Large intestine (tissue), 3 donors: Measurements from ENCODE around the gene GOLGA7B. TPM values are rescaled to one million over a fixed set of nuclear protein-coding genes. Genes with fewer than 3 reads are reported as not detected.

Experiments used
- DNase-seq, 2 donors: peaks; one replicate each; pipeline versions ENCODE4 v3.0.0 to v3.0.0-alpha.2; 2013
- H3K27ac ChIP-seq: one replicate; pipeline ENCODE4 v1.5.1; 2013; ENCODE audit warnings: low read length
- H3K27me3 ChIP-seq: 2 replicates; pipeline ENCODE4 v1.6.1; 2013; ENCODE audit warnings: low read length; ENCODE audit not compliant: control insufficient read depth, insufficient read depth
- H3K36me3 ChIP-seq: 2 replicates; pipeline ENCODE4 v1.6.1; 2013; ENCODE audit warnings: low read length; ENCODE audit not compliant: control insufficient read depth, insufficient read depth
- H3K4me1 ChIP-seq: one replicate; pipeline ENCODE4 v1.6.1; 2013; ENCODE audit warnings: low read length; ENCODE audit not compliant: control insufficient read depth, insufficient read depth
- H3K4me3 ChIP-seq: one replicate; pipeline ENCODE4 v1.5.1; 2013; ENCODE audit warnings: low read length
- H3K9me3 ChIP-seq: one replicate; pipeline ENCODE4 v1.6.1; 2013; ENCODE audit warnings: mild to moderate bottlenecking, low read depth, low read length, moderate library complexity; ENCODE audit not compliant: control insufficient read depth
- whole genome bisulfite sequencing: methylation state at CpG from one replicate; pipeline ENCODE4 v1.1.5; 2013; ENCODE audit warnings: low lambda C conversion rate; ENCODE audit not compliant: insufficient coverage; 5-methylcytosine and 5-hydroxymethylcytosine counted together
- polyA plus RNA-seq: library from polyadenylated mRNA; unstranded; fragments of 120-200 nt; gene quantifications from one replicate; pipeline ENCODE4 v1.2.1, GENCODE V29; 2013

Gene GOLGA7B
- polyA plus RNA-seq, 1 donor, result 3.9 TPM

GRCh38 chr10:97916586-97916985 lies 66.9 kb downstream of the GOLGA7B start:
- WGBS, result no CpG with 5 or more reads among the region's 4 CpGs

GRCh38 chr10:97919012-97919411 lies 69.4 kb downstream of the GOLGA7B start:
- H3K4me1 ChIP-seq, result no peaks in the 10 kb centered on the region
- no peak overlapping the region for H3K4me3 ChIP-seq
- DNase-seq, result no peak
- H3K9me3 ChIP-seq, result no peaks in the 10 kb centered on the region
- 25% methylated on average over 1 of the region's 3 CpGs for WGBS
- no peaks in the 10 kb centered on the region for H3K36me3 ChIP-seq
- H3K27me3 ChIP-seq, result peaks cover 17% of the 10 kb centered on the region
- no peak overlapping the region for H3K27ac ChIP-seq

More at GRCh38 chr10:97916586-97916985, 66.9 kb downstream of the GOLGA7B start:
- H3K27ac ChIP-seq, result no peak overlapping the region
- H3K4me3 ChIP-seq, result no peak overlapping the region
- no peaks in the 10 kb centered on the region for H3K4me1 ChIP-seq
- peaks cover 20% of the 10 kb centered on the region for H3K27me3 ChIP-seq
- DNase-seq, result no peak
- H3K36me3 ChIP-seq, result no peaks in the 10 kb centered on the region
- H3K9me3 ChIP-seq, result no peaks in the 10 kb centered on the region

- no peaks in the 10 kb centered on the region for H3K36me3 ChIP-seq
- H3K27me3 ChIP-seq, result peaks cover 17% of the 10 kb centered on the region
- H3K27ac ChIP-seq, result no peak overlapping the region
- no peak for DNase-seq
- no peaks in the 10 kb centered on the region for H3K4me1 ChIP-seq
- H3K4me3 ChIP-seq, result no peak overlapping the region
- no peaks in the 10 kb centered on the region for H3K9me3 ChIP-seq
- 30% methylated on average over 2 of the region's 4 CpGs for WGBS
These were observed 71.2 kb downstream of the GOLGA7B start for GRCh38 chr10:97920865-97921264.

Other genes starting within 250 kb of the GOLGA7B start
- 18.7 TPM for gene MORN4, start 216.3 kb upstream of the GOLGA7B start, polyA plus RNA-seq
- gene PI4K2A, start 209.2 kb upstream of the GOLGA7B start, polyA plus RNA-seq, result 37.4 TPM
- 56.5 TPM for gene AVPI1, start 162.6 kb upstream of the GOLGA7B start, polyA plus RNA-seq
- gene MARVELD1, start 136.1 kb upstream of the GOLGA7B start, polyA plus RNA-seq, result 32.9 TPM
- gene ZFYVE27, start 112.7 kb upstream of the GOLGA7B start, polyA plus RNA-seq, result 51.2 TPM
- gene SFRP5, start 77.8 kb upstream of the GOLGA7B start, polyA plus RNA-seq, result 25.0 TPM
- 2.5 TPM for gene CRTAC1, start 180.8 kb downstream of the GOLGA7B start, polyA plus RNA-seq